ENCODE results near the gene HOXC12.

DNA sequence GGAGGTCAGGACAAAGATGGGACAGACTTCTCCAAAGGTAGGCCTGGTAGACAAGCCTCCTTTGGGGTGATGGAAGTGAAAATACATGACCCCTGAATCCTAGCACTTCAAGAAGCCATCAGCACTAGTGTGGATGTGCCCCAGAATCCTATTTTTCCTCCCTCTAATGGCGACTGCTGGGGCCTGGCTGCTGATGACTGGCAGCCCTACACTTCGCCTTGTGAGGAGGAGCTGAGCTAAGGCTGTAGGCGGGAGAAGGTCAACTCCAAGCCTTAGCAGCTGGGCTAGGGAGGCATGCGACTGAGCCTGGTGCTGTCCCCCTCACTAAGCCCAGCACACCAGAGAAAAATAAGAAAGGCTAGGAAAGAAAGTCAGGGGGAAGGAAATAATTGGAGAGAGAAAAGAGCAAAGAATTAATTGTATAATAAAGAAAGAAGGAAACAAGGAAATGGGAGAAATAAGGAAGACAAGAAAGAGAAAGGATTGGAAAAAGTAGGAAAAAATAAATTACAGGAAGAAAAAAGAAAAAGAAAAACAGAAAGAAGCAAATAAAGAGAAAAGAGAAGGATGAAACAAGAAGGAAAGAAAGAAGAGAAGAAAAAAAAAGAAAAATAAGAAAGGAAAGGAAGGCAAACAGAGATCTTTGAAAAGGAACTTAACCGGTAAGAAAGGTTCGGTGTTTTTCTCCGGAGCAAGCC is 25.6 kb downstream of the HOXC12 start:
- TF ChIP-seq CTCF (IDR thresholded peaks at IDR 0.05), result no peak
- no peak for TF ChIP-seq SIN3A (IDR thresholded peaks at IDR 0.05; ENCODE audit: borderline replicate concordance, insufficient read depth, low read depth, low read length)
- TF ChIP-seq POLR2AphosphoS5 (IDR thresholded peaks at IDR 0.05; ENCODE audit: low read depth, low read length), result no peak
- TF ChIP-seq, protein P1, sequence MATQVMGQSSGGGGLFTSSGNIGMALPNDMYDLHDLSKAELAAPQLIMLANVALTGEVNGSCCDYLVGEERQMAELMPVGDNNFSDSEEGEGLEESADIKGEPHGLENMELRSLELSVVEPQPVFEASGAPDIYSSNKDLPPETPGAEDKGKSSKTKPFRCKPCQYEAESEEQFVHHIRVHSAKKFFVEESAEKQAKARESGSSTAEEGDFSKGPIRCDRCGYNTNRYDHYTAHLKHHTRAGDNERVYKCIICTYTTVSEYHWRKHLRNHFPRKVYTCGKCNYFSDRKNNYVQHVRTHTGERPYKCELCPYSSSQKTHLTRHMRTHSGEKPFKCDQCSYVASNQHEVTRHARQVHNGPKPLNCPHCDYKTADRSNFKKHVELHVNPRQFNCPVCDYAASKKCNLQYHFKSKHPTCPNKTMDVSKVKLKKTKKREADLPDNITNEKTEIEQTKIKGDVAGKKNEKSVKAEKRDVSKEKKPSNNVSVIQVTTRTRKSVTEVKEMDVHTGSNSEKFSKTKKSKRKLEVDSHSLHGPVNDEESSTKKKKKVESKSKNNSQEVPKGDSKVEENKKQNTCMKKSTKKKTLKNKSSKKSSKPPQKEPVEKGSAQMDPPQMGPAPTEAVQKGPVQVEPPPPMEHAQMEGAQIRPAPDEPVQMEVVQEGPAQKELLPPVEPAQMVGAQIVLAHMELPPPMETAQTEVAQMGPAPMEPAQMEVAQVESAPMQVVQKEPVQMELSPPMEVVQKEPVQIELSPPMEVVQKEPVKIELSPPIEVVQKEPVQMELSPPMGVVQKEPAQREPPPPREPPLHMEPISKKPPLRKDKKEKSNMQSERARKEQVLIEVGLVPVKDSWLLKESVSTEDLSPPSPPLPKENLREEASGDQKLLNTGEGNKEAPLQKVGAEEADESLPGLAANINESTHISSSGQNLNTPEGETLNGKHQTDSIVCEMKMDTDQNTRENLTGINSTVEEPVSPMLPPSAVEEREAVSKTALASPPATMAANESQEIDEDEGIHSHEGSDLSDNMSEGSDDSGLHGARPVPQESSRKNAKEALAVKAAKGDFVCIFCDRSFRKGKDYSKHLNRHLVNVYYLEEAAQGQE (IDR thresholded peaks at IDR 0.05; ENCODE audit: insufficient read depth in 1 of 2, low read depth in 2 of 2, low read length in 1 of 2), result no peak

Measured in Panc1 (cell line).